Upper lobe of right lung (tissue), 1 donor: ENCODE measurements around the gene NFIC. TPM values are rescaled to one million over a fixed set of nuclear protein-coding genes. Genes with fewer than 3 reads are reported as not detected.

ENCODE experiments used
- ATAC-seq: fragments of 200-7000 bp; cut with Tn5 transposase; one replicate; pipeline ENCODE4 v1.9.1; 2020; ENCODE audit warnings: mild to moderate bottlenecking, moderate library complexity
- DNase-seq: peaks from one replicate; pipeline ENCODE4 v3.0.0-alpha.2; 2020
- H3K27ac ChIP-seq: fragments of 200-600 bp; one replicate; pipeline ENCODE4 v1.8.0; 2022
- H3K27me3 ChIP-seq: fragments of 200-600 bp; one replicate; pipeline ENCODE4 v1.8.0; 2022; ENCODE audit warnings: mild to moderate bottlenecking
- H3K36me3 ChIP-seq: fragments of 200-600 bp; one replicate; pipeline ENCODE4 v1.8.0; 2022
- H3K4me1 ChIP-seq: fragments of 200-600 bp; one replicate; pipeline ENCODE4 v1.8.0; 2022
- H3K4me3 ChIP-seq: fragments of 200-600 bp; one replicate; pipeline ENCODE4 v1.8.0; 2022; ENCODE audit warnings: mild to moderate bottlenecking
- H3K9me3 ChIP-seq: fragments of 200-600 bp; one replicate; pipeline ENCODE4 v1.8.0; 2022
- CTCF ChIP-seq: fragments of 200-600 bp; IDR thresholded peaks from one replicate; pipeline ENCODE4 v1.8.0; 2022; ENCODE audit warnings: antibody characterized with exemption
- intact Hi-C: fragments of 100-400 bp; cut with DNase I; formaldehyde crosslinking; loops from one replicate; pipeline ENCODE4 v1.11.0; 2022
- total RNA-seq: library from RNA; stranded (reverse); fragmentation: NEBNext Ultra II Directional; extraction: Animal tissue kit (Norgen Biotek cat#: 25700); gene quantifications from one replicate; pipeline ENCODE4 v1.2.1, GENCODE V29; 2021
- donor health status: DM: no; HTN: yes; CAD: no; lungs with severe emphysema.

NFIC gene
- total RNA-seq, 1 donor from 2014 or later: 150 TPM

- TF ChIP-seq CTCF: no peak
- intact Hi-C loops: loop anchor here (10.0 kb wide), 1 partner anchor 66 kb away; no protein-coding TSS in a partner anchor
- DNase-seq (no peak), ATAC-seq (no peak)
- H3K4me1 ChIP-seq: peaks cover 33% of the 10 kb centered on the region
- no peaks in the 10 kb centered on the region for H3K9me3 ChIP-seq
- H3K36me3 ChIP-seq: no peaks in the 10 kb centered on the region
- peak overlapping the region; percentile 78 for H3K4me3 ChIP-seq
- H3K27me3 ChIP-seq: no peaks in the 10 kb centered on the region
- peak overlapping the region; percentile 93 for H3K27ac ChIP-seq
Observed at GRCh38 chr19:3368441-3368795, 2.0 kb downstream of the NFIC start.

- no peak for ATAC-seq
- Histone ChIP-seq H3K36me3 (no peaks in the 10 kb centered on the region), H3K4me3 (peak overlapping the region; percentile 78), H3K27me3 (no peaks in the 10 kb centered on the region), H3K4me1 (peaks cover 33% of the 10 kb centered on the region), H3K9me3 (no peaks in the 10 kb centered on the region), H3K27ac (peak overlapping the region; percentile 93)
- intact Hi-C loops: loop anchor here (10.0 kb wide), 1 partner anchor 66 kb away; no protein-coding TSS in a partner anchor
- no peak for DNase-seq
- no peak for TF ChIP-seq CTCF
Observed at GRCh38 chr19:3368848-3369336, 2.5 kb downstream of the NFIC start.

- peak overlapping the region; percentile 93 for H3K27ac ChIP-seq
- no peaks in the 10 kb centered on the region for H3K9me3 ChIP-seq
- ATAC-seq (peak; percentile 55), DNase-seq (peak; percentile 80)
- H3K4me3 ChIP-seq: peak overlapping the region; percentile 78
- no peaks in the 10 kb centered on the region for H3K36me3 ChIP-seq
- intact Hi-C loops: loop anchor here (10.0 kb wide), 1 partner anchor 65 kb away; no protein-coding TSS in a partner anchor
- peaks cover 33% of the 10 kb centered on the region for H3K4me1 ChIP-seq
- no peak for TF ChIP-seq CTCF
- H3K27me3 ChIP-seq: no peaks in the 10 kb centered on the region
Observed at GRCh38 chr19:3369337-3370213, 3.2 kb downstream of the NFIC start.

- Histone ChIP-seq H3K9me3 (no peaks in the 10 kb centered on the region), H3K36me3 (no peaks in the 10 kb centered on the region), H3K4me1 (peaks cover 38% of the 10 kb centered on the region), H3K27ac (peak overlapping the region; percentile 93), H3K4me3 (peak overlapping the region; percentile 78), H3K27me3 (no peaks in the 10 kb centered on the region)
- no peak for TF ChIP-seq CTCF
- no peak for ATAC-seq
- no peak for DNase-seq
- intact Hi-C loops: no loop called here
Observed at GRCh38 chr19:3370214-3370720, 3.9 kb downstream of the NFIC start.

GRCh38 chr19:3370728-3371591 lies 4.6 kb downstream of the NFIC start:
- Histone ChIP-seq H3K4me1 (peaks cover 34% of the 10 kb centered on the region), H3K36me3 (no peaks in the 10 kb centered on the region), H3K4me3 (no peak overlapping the region), H3K27ac (peak overlapping the region; percentile 93), H3K27me3 (no peaks in the 10 kb centered on the region), H3K9me3 (no peaks in the 10 kb centered on the region)
- DNase-seq (no peak), ATAC-seq (no peak)
- intact Hi-C loops: no loop called here
- TF ChIP-seq CTCF: no peak
